ENCODE results near the gene CPXM2.

- TF ChIP-seq, protein P1, sequence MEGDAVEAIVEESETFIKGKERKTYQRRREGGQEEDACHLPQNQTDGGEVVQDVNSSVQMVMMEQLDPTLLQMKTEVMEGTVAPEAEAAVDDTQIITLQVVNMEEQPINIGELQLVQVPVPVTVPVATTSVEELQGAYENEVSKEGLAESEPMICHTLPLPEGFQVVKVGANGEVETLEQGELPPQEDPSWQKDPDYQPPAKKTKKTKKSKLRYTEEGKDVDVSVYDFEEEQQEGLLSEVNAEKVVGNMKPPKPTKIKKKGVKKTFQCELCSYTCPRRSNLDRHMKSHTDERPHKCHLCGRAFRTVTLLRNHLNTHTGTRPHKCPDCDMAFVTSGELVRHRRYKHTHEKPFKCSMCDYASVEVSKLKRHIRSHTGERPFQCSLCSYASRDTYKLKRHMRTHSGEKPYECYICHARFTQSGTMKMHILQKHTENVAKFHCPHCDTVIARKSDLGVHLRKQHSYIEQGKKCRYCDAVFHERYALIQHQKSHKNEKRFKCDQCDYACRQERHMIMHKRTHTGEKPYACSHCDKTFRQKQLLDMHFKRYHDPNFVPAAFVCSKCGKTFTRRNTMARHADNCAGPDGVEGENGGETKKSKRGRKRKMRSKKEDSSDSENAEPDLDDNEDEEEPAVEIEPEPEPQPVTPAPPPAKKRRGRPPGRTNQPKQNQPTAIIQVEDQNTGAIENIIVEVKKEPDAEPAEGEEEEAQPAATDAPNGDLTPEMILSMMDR (IDR thresholded peaks at IDR 0.05; ENCODE audit: low read depth, low read length, missing input control) = no peak
- TF ChIP-seq GABPA (IDR thresholded peaks at IDR 0.05 in 1 of 2, conservative IDR thresholded peaks at IDR 0.05 in 1 of 2) = no peak
- no peak for TF ChIP-seq TAF1 (conservative IDR thresholded peaks at IDR 0.05)
- TF ChIP-seq RAD21 (IDR thresholded peaks at IDR 0.05) = no peak
- no peak for TF ChIP-seq YY1 (IDR thresholded peaks at IDR 0.05)
- no peak for TF ChIP-seq MAX (IDR thresholded peaks at IDR 0.05)
- no peak for TF ChIP-seq NR2F2 (IDR thresholded peaks at IDR 0.05)
- no peak for TF ChIP-seq EGR1 (IDR thresholded peaks at IDR 0.05; ENCODE audit: low read depth in 2 of 2)
Observed at GRCh38 chr10:123936426-123936825, 44.8 kb upstream of the CPXM2 start.
